Measurements from ENCODE around the gene ERP44.
"Not testable (repeated sequence)": the region's sequence is repeated elsewhere in the genome, so short reads cannot be mapped to it uniquely, and the experiment has no call there.

Gene ERP44

GRCh38 chr9:100011062-100011681 lies 87.6 kb downstream of the ERP44 start:
- DNase-seq (ENCODE audit: low read depth): peak; percentile 19

GRCh38 chr9:99999797-100000196 lies 99.0 kb downstream of the ERP44 start:
- DNase-seq (ENCODE audit: low read depth): no peak

- no peak for DNase-seq (ENCODE audit: low read depth)
Observed at GRCh38 chr9:99998866-99999265, 99.9 kb downstream of the ERP44 start.

GRCh38 chr9:99998266-99998665 lies 100.5 kb downstream of the ERP44 start:
- DNase-seq (ENCODE audit: low read depth): no peak

- DNase-seq (ENCODE audit: low read depth): not testable (repeated sequence)
Observed at GRCh38 chr9:99990508-99990907, 108.3 kb downstream of the ERP44 start.

GRCh38 chr9:99986642-99987041 lies 112.2 kb downstream of the ERP44 start:
- DNase-seq (ENCODE audit: low read depth): no peak

- no peak for DNase-seq (ENCODE audit: low read depth)
Observed at GRCh38 chr9:99980598-99980997, 118.2 kb downstream of the ERP44 start.

GRCh38 chr9:99978221-99978620 lies 120.6 kb downstream of the ERP44 start:
- no peak for DNase-seq (ENCODE audit: low read depth)

- no peak for DNase-seq (ENCODE audit: low read depth)
Observed at GRCh38 chr9:99977033-99977792, 121.6 kb downstream of the ERP44 start.

GRCh38 chr9:99973455-99973854 lies 125.3 kb downstream of the ERP44 start:
- DNase-seq (ENCODE audit: low read depth): no peak

- no peak for DNase-seq (ENCODE audit: low read depth)
Observed at GRCh38 chr9:99971410-99971809, 127.4 kb downstream of the ERP44 start.

GRCh38 chr9:99970481-99970880 lies 128.3 kb downstream of the ERP44 start:
- DNase-seq (ENCODE audit: low read depth): no peak

- DNase-seq (ENCODE audit: low read depth): no peak
Observed at GRCh38 chr9:99967457-99967856, 131.3 kb downstream of the ERP44 start.

GRCh38 chr9:99966716-99967115 lies 132.1 kb downstream of the ERP44 start:
- DNase-seq (ENCODE audit: low read depth): peak; percentile 8

GRCh38 chr9:99966001-99966400 lies 132.8 kb downstream of the ERP44 start:
- no peak for DNase-seq (ENCODE audit: low read depth)

GRCh38 chr9:99964336-99964735 lies 134.5 kb downstream of the ERP44 start:
- no peak for DNase-seq (ENCODE audit: low read depth)

- DNase-seq (ENCODE audit: low read depth): no peak
Observed at GRCh38 chr9:99962680-99963261, 136.0 kb downstream of the ERP44 start.

GRCh38 chr9:99955606-99956005 lies 143.2 kb downstream of the ERP44 start:
- no peak for DNase-seq (ENCODE audit: low read depth)

- DNase-seq (ENCODE audit: low read depth): no peak
Observed at GRCh38 chr9:99954819-99955218, 144.0 kb downstream of the ERP44 start.

GRCh38 chr9:99953861-99954507 lies 144.8 kb downstream of the ERP44 start:
- DNase-seq (ENCODE audit: low read depth): no peak

- DNase-seq (ENCODE audit: low read depth): no peak
Observed at GRCh38 chr9:99948896-99949295, 149.9 kb downstream of the ERP44 start.

- no peak for DNase-seq (ENCODE audit: low read depth)
Observed at GRCh38 chr9:99948482-99948881, 150.3 kb downstream of the ERP44 start.

- no peak for DNase-seq (ENCODE audit: low read depth)
Observed at GRCh38 chr9:99947395-99947794, 151.4 kb downstream of the ERP44 start.

Measured in HS-27A (cell line).